NCI-H146 treated with DMSO at 0.1 percent for 48 hours (cell line): ENCODE results near the gene COX10.
"Not testable (repeated sequence)": the region's sequence is repeated elsewhere in the genome, so short reads cannot be mapped to it uniquely, and the experiment has no call there.

Experiments
- DNase-seq: peaks from one replicate; lab custom pipeline; 2025; ENCODE audit not compliant: unreplicated experiment; lab: John Stamatoyannopoulos, UW

COX10 gene

GRCh38 chr17:14069251-14070021 lies at the start of gene COX10:
COX10 (plus strand) TSS chr17:14069504; CDS start chr17:14069606, 102 bp downstream.
- peak; percentile 85 for DNase-seq

- not testable (repeated sequence) for DNase-seq
These were observed 47.5 kb upstream of the COX10 start for GRCh38 chr17:14021651-14022294.

GRCh38 chr17:14029755-14030154 lies 39.5 kb upstream of the COX10 start:
- DNase-seq, result not testable (repeated sequence)

DNA sequence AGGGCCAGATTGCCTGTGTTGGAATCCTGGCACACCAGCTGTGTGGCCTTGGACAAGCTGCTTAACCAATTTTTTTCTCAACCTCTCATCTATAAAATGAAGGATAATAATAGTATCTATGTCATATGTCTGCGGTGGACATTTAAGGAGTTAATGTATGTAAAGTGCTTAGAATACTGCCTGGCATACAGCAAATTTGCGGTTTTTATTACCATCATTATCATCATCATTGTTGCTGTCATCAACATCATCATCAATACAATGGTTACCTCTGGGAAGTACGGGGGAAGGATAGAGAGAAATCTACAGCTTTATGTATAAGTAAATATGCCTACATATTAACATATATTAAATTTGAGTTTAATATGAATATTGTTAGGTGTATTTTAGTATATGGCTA lies 37.1 kb upstream of the COX10 start:
- no peak for DNase-seq

DNA sequence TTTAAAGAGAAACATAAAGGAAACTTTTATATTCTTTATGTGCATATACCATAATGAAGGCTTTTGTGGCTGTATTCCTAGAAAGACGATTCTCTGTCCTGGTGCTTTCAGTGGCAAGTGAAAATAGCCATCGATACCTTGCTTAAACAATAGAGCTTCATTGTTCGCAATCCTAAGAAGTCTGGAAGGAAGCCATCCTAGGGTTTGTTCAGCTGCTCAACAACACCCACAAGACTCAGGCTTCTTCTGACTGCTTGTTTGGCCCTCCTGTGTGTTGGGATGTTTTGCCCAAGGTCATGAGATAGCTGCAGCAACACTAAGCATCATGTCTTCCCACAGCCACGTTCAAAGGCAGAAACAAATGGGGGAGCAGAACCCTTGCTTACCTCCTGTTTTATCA lies 36.1 kb upstream of the COX10 start:
- no peak for DNase-seq

DNA sequence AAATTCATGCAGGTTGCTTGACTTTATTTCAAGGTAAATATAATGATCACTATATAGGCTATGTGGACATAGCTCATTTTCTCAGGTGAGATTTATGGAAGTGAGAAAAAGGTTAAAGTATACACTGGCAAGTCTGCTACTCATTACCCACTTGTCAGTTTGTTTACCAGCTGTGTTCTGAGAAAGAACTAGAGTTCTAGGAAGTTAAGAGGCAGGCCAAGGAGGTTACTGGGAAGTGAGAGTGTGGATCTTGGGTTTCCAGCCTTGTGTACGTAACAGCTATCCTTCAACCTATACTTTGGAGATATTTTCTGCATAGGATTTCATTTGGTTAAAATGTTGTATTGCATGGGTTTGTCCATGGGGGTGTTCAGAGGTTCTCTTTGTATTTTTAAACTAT lies 31.9 kb upstream of the COX10 start:
- DNase-seq, result no peak

DNA sequence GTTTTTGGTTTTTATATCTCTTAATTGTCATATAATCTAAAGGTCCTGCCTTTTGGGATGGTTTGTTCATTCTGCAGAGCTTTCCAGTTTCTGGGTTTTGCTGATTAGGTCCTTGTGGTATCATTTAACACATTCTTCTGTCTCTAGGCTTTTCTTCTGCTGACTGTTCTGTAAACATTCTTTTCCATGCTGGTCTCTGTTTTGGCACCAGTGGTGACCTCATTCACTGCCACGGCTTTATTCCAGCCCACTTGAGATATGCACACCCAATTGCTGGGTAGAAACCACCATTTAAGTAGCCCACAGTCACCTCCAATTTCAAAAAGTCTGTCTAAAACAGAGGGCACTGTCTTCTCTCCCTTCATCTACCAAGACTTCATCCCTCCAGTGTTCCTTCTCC lies 31.1 kb upstream of the COX10 start:
- DNase-seq, result no peak

- no peak for DNase-seq
These were observed 26.9 kb upstream of the COX10 start for GRCh38 chr17:14042411-14042810.

GRCh38 chr17:14044702-14045101 lies 24.6 kb upstream of the COX10 start:
- no peak for DNase-seq

GRCh38 chr17:14046978-14047377 lies 22.3 kb upstream of the COX10 start:
- no peak for DNase-seq

DNA sequence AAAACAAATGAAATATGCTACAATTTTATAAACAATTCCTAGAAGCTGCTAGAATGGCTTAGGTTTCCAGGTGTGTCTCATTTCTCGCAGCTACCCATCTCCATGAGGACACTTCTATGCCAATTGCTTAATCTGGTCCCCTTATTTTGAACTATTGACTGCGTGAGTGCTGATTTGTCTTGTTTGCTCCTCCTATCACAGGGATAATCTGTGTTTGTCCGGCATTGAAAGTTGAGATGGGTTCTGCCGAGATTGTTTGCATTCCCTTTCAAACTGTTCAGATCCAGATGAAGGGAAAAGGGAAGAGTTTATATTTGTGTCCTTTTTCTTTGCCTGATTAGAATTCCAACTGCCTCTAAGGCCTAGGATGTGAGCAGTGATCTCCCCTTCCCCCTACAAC lies 21.7 kb upstream of the COX10 start:
- no peak for DNase-seq

DNA sequence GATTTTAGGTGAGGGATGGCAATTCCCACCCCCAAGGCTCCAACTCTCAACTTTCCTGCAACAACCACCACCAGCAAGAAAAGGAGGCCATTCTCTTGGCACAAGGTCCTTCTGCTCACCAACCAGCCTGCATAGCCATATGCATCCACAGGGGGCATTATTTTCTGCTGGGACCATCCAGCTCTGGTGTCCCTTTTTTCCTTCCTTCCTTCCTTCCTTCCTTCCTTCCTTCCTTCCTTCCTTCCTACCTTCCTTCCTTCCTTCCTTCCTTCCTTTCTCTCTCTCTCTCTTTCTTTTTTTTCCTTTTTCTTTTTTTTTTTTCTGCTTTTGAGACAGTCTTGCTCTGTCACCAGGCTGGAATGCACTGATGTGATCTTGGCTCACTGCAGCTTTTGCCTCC lies 21.1 kb upstream of the COX10 start:
- no peak for DNase-seq

DNA sequence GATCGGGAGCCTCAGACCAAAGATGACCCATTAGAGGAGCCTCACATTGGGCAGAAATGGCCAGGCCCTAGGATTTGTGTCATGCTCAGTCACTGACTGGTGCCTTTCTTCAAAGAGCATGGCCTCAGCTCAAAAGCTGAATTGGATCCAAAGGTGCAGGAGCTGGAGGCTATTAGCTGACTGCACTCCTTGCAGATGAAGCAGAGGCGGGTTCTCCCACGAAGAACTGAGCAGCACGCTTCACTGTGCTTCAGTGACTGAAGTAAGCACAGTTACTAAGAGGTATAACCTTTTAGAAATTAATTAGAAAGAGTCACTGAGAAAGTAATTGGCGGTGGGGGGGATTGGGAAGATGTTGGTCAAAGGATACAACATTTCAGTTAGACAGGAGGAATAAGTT lies 18.7 kb upstream of the COX10 start:
- no peak for DNase-seq

DNA sequence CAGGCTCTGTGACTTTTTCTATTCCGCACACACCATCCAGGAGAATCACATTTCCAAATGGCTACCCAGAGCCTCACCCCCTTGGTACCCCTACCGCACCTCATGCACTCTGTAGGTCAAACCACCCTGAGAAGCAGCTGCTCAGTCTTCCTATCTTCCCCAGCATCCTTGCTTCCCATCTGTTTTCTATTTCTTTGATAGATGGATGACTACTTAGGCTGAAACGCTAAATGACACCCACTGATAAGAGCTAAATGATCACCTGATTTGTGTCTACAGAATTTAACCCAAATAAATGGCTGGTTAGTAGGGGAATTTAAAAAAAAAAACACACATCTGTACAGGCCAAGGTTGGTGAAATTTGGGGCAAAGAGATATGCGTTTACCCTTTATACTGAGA lies 17.6 kb upstream of the COX10 start:
- DNase-seq, result no peak

DNA sequence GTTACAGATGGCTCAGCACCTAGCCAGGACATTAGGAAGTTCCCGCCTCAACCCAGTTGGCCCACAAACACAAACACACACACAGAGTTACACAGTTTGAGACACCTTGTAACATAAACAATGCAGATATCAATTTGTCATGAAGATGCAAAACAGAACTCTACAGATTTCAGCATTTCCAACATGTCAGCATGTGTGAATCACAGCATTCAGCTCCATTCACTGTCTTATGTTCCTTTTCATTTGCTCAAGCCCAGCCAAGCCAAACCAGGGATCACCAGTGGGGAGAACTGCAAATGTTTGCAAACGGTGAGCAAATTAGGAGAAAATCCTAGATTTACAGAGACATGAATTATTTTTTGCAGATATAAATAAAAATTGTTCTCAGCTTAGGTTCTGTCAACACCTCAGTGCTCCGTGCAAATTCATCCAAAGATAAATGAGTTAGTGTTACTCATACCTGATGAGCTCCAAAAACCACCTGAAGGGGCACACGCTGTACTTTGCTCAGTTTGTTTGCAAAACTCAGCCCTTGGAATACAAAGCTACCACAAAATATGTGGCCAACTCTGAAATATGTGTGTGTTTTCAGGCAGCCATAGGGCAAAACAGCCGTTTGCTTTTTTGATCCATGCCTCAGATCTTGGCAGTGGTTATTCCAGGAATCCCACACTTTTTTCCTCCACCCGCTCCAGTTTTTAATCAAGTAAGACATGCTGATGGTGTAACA lies 16.3 kb upstream of the COX10 start:
- DNase-seq, result no peak

- no peak for DNase-seq
These were observed 11.7 kb upstream of the COX10 start for GRCh38 chr17:14057591-14057990.

- no peak for DNase-seq
These were observed 11.3 kb upstream of the COX10 start for GRCh38 chr17:14058051-14058450.

- DNase-seq, result no peak
These were observed 8.6 kb upstream of the COX10 start for GRCh38 chr17:14060706-14061105.

- no peak for DNase-seq
These were observed 7.4 kb upstream of the COX10 start for GRCh38 chr17:14061666-14062560.

DNA sequence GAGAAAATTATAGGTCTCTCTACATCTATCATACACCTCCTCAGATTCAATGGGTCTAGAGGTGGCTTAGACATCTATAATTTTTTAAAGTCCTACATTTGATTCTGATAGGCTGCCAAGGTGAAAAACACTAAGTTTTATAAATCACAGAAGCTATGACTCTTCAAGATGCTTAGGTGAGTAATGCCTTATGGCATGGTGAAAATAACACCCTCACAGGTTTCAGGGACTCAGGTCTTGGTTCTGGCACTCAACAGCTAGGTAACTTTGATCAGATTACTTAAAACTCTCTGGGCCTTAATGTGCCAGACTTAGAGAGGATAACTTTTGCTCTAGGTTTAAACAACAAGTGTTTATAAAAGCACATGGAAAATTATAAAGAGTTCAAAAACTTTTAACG lies 2.0 kb upstream of the COX10 start:
- DNase-seq, result no peak
